H1 (cell line): ENCODE data around the gene RUNX1. TPM values are rescaled to one million over a fixed set of nuclear protein-coding genes. Genes with fewer than 3 reads are reported as not detected.

Experiments
- CTCF ChIA-PET: fragments of 300-600 bp; sonication (Branson Sonifier 250); formaldehyde crosslinking; loops from one replicate; lab custom pipeline; 2021; ENCODE audit not compliant: partially characterized antibody; lab: Charles Lee
- POLR2A ChIA-PET: fragments of 300-600 bp; sonication (Branson Sonifier 250); formaldehyde crosslinking; loops from one replicate; lab custom pipeline; 2021; ENCODE audit warnings: inconsistent platforms; ENCODE audit not compliant: partially characterized antibody; lab: Charles Lee
- DNase-seq, 2 experiments: peaks; one replicate each; pipeline versions ENCODE4 v3.0.0 to v3.0.0-alpha.2; 2010 to 2022; ENCODE audit warnings: low spot score in 2 of 2, low read depth in 1 of 2, mixed read lengths in 1 of 2
- FAIRE-seq: peaks from 2 replicates; lab custom pipeline; 2011; peaks lifted over from hg19 to GRCh38; lab: Jason Lieb, UNC
- H2AFZ ChIP-seq: 2 replicates; pipeline ENCODE4 v1.8.1; 2012; ENCODE audit warnings: low read length, inconsistent platforms
- H2AK5ac ChIP-seq: 2 replicates; pipeline ENCODE4 v1.6.1; 2013; ENCODE audit warnings: low read depth, low read length
- H2BK120ac ChIP-seq: replicated peaks from 2 replicates; pipeline ENCODE3; 2013; ENCODE audit warnings: low read depth, low read length, inconsistent platforms
- H2BK12ac ChIP-seq: 2 replicates; pipeline ENCODE4 v1.6.1; 2013; ENCODE audit warnings: low read depth, low read length
- H2BK15ac ChIP-seq: 2 replicates; pipeline ENCODE4 v1.6.1; 2013; ENCODE audit warnings: low read length
- H2BK20ac ChIP-seq: 2 replicates; pipeline ENCODE4 v1.6.1; 2013; ENCODE audit warnings: low read length
- H2BK5ac ChIP-seq: 2 replicates; pipeline ENCODE4 v1.6.1; 2013; ENCODE audit warnings: low read depth, low read length
- H3K14ac ChIP-seq: 2 replicates; pipeline ENCODE4 v1.6.1; 2013; ENCODE audit warnings: inconsistent platforms; ENCODE audit not compliant: insufficient read length
- H3K18ac ChIP-seq: 2 replicates; pipeline ENCODE4 v1.6.1; 2013; ENCODE audit warnings: low read length; ENCODE audit errors: extremely low read depth
- H3K23ac ChIP-seq: 2 replicates; pipeline ENCODE4 v1.6.1; 2013; ENCODE audit warnings: inconsistent platforms; ENCODE audit not compliant: insufficient read length
- H3K23me2 ChIP-seq: 2 replicates; pipeline ENCODE4 v1.6.1; 2013; ENCODE audit warnings: low read depth, low read length
- H3K27ac ChIP-seq: 2 replicates; pipeline ENCODE4 v1.6.1; 2011; ENCODE audit warnings: low read depth, low read length, inconsistent platforms
- H3K27me3 ChIP-seq, 4 experiments: replicated peaks in 1 of 4; 1 replicate in 1 of 4; 2 replicates in 3 of 4; pipeline versions ENCODE4 v1.6.1 to v1.8.1; 2011 to 2013; ENCODE audit warnings: low read length in 3 of 4, mild to moderate bottlenecking in 3 of 4, inconsistent platforms in 2 of 4, mixed read lengths in 2 of 4, moderate library complexity in 1 of 4; ENCODE audit not compliant: control insufficient read depth in 3 of 4, insufficient read depth in 3 of 4; ENCODE audit errors: extremely low read depth in 1 of 4
- H3K36me3 ChIP-seq, 4 experiments: 2 replicates each; pipeline versions ENCODE4 v1.6.1 to v1.8.1; 2011 to 2013; ENCODE audit warnings: mild to moderate bottlenecking in 4 of 4, low read length in 3 of 4, moderate library complexity in 2 of 4, control low read depth in 1 of 4, inconsistent platforms in 1 of 4; ENCODE audit not compliant: insufficient read depth in 4 of 4, control insufficient read depth in 2 of 4
- H3K4ac ChIP-seq: replicated peaks from 2 replicates; pipeline ENCODE3; 2013; ENCODE audit warnings: low read length, low read depth, mixed read lengths, inconsistent platforms; ENCODE audit not compliant: insufficient read length
- H3K4me1 ChIP-seq, 4 experiments: replicated peaks in 1 of 4; 1 replicate in 1 of 4; 2 replicates in 3 of 4; pipeline versions ENCODE4 v1.6.1 to v1.8.1; 2011 to 2013; ENCODE audit warnings: low read length in 3 of 4, inconsistent platforms in 2 of 4, mixed read lengths in 1 of 4; ENCODE audit not compliant: insufficient read depth in 4 of 4, control insufficient read depth in 3 of 4
- H3K4me2 ChIP-seq, 2 experiments: 2 replicates each; pipeline versions ENCODE4 v1.6.1 to v1.8.1; 2011 to 2013; ENCODE audit warnings: low read depth in 2 of 2, low read length in 2 of 2, control low read depth in 1 of 2, inconsistent platforms in 1 of 2, mild to moderate bottlenecking in 1 of 2; ENCODE audit not compliant: insufficient read depth in 1 of 2
- H3K4me3 ChIP-seq, 4 experiments: fragments of 200-600, 300-600 bp in 1 of 4; sonication (generic), shearing (Covaris generic), sonication (Bioruptor Twin) in 1 of 4; 2 replicates each; pipeline versions ENCODE4 v1.5.1 to v1.8.1; 2011 to 2016; ENCODE audit warnings: low read length in 4 of 4, low read depth in 3 of 4, control low read depth in 2 of 4, inconsistent platforms in 2 of 4, mild to moderate bottlenecking in 2 of 4, mixed read lengths in 1 of 4, moderate library complexity in 1 of 4; ENCODE audit not compliant: insufficient read depth in 2 of 4; ENCODE audit errors: extremely low read depth in 1 of 4
- H3K56ac ChIP-seq: replicated peaks from 2 replicates; pipeline ENCODE3; 2013; ENCODE audit warnings: low read depth, mild to moderate bottlenecking, mixed read lengths, low read length, inconsistent platforms; ENCODE audit not compliant: insufficient read length
- H3K79me1 ChIP-seq: 2 replicates; pipeline ENCODE4 v1.6.1; 2013; ENCODE audit warnings: low read depth, low read length, control low read depth
- H3K79me2 ChIP-seq, 2 experiments: 2 replicates each; pipeline versions ENCODE4 v1.6.1 to v1.8.1; 2012 to 2013; ENCODE audit warnings: low read length in 2 of 2, mild to moderate bottlenecking in 2 of 2, inconsistent platforms in 1 of 2; ENCODE audit not compliant: insufficient read depth in 2 of 2, control insufficient read depth in 1 of 2
- H3K9ac ChIP-seq, 4 experiments: replicated peaks in 1 of 4; 1 replicate in 1 of 4; 2 replicates in 3 of 4; pipeline versions ENCODE4 v1.6.1 to v1.8.1; 2011 to 2013; ENCODE audit warnings: low read depth in 3 of 4, low read length in 3 of 4, control low read depth in 2 of 4, mild to moderate bottlenecking in 2 of 4, moderate library complexity in 2 of 4, inconsistent platforms in 1 of 4; ENCODE audit errors: extremely low read depth in 1 of 4
- H3K9me3 ChIP-seq, 2 experiments: 2 replicates each; pipeline versions ENCODE4 v1.6.1 to v1.8.1; 2012 to 2013; ENCODE audit warnings: mild to moderate bottlenecking in 2 of 2, moderate library complexity in 2 of 2, control low read depth in 1 of 2, inconsistent platforms in 1 of 2, low read depth in 1 of 2, low read length in 1 of 2, mixed read lengths in 1 of 2; ENCODE audit not compliant: insufficient read depth in 2 of 2
- H4K20me1 ChIP-seq, 2 experiments: replicated peaks in 1 of 2; 2 replicates each; pipeline versions ENCODE3 to v1.8.1; 2011 to 2013; ENCODE audit warnings: inconsistent platforms in 2 of 2, low read length in 2 of 2, mild to moderate bottlenecking in 1 of 2; ENCODE audit not compliant: insufficient read depth in 2 of 2, control insufficient read depth in 1 of 2
- H4K5ac ChIP-seq: 2 replicates; pipeline ENCODE4 v1.6.1; 2013; ENCODE audit warnings: low read length, low read depth, mixed read lengths, inconsistent platforms; ENCODE audit not compliant: insufficient read length
- H4K8ac ChIP-seq: 2 replicates; pipeline ENCODE4 v1.8.0; 2013; ENCODE audit warnings: mild to moderate bottlenecking, moderate library complexity, low read length, inconsistent platforms; ENCODE audit not compliant: insufficient read depth; ENCODE audit errors: extremely low read depth
- H4K91ac ChIP-seq: replicated peaks from 2 replicates; pipeline ENCODE3; 2013; ENCODE audit warnings: low read length, mixed read lengths, inconsistent platforms; ENCODE audit not compliant: insufficient read length
- CTBP2 ChIP-seq: IDR thresholded peaks from 2 replicates; pipeline ENCODE4 v1.7.0; 2011; ENCODE audit warnings: borderline replicate concordance, mild to moderate bottlenecking, moderate library complexity, mixed read lengths, low read length; ENCODE audit not compliant: insufficient read depth, insufficient read length
- WGBS, 2 experiments: shearing (Covaris generic) in 1 of 2; methylation state at CpG; one replicate each; pipeline versions ENCODE4 v1.1.6 to v1.1.7; 2013 to 2015; ENCODE audit warnings: low lambda C conversion rate in 2 of 2, mixed read lengths in 2 of 2, inconsistent platforms in 1 of 2, low coverage in 1 of 2, missing lambda C conversion rate in 1 of 2; ENCODE audit not compliant: insufficient replicate concordance in 2 of 2, insufficient coverage in 1 of 2, insufficient read length in 1 of 2; ENCODE audit errors: extremely low coverage in 1 of 2, missing lambda C conversion rate in 1 of 2; 5-methylcytosine and 5-hydroxymethylcytosine counted together
- polyA plus RNA-seq, 7 experiments: library from polyadenylated mRNA; depleted of rRNA in 3 of 7; stranded (reverse) in 5 of 7; unstranded in 2 of 7; fragments of >200 nt in 5 of 7; fragments of 200-250 nt in 2 of 7; gene quantifications; 1 replicate in 5 of 7; 2 replicates in 1 of 7; 4 replicates in 1 of 7; pipeline versions ENCODE4 v1.2.1 to v1.2.3, GENCODE V29; 2011 to 2013; ENCODE audit warnings: missing spikeins in 2 of 7, mixed read lengths in 2 of 7
- total RNA-seq: library from RNA; stranded (reverse); fragmentation: NEBNext Ultra II Directional; extraction: Animal tissue kit (Norgen Biotek cat#: 25700); gene quantifications from 2 replicates; pipeline ENCODE4 v1.2.1, GENCODE V29; 2021

Gene RUNX1
- total and polyA plus RNA-seq, 2 of the 8 experiments (the other 6 are each of a cell fraction or from before 2014, with no cell fraction given) = 0.20 to 0.60 TPM

GRCh38 chr21:34987501-34988072, 61.5 kb downstream of the RUNX1 start:
- Histone ChIP-seq H3K27ac (no peak overlapping the region), H3K9ac (no peak overlapping the region)
- TF ChIP-seq CTBP2 = no peak

More at GRCh38 chr21:34987501-34988072, 61.5 kb downstream of the RUNX1 start:
- H4K5ac ChIP-seq = no peak overlapping the region
- H2BK15ac ChIP-seq = no peak overlapping the region
- H3K18ac ChIP-seq = no peak overlapping the region
- H3K27me3 ChIP-seq = no peaks in the 10 kb centered on the region; a peak in 1 of 7 replicates
- H2BK20ac ChIP-seq = no peak overlapping the region
- H3K4me2 ChIP-seq = no peak overlapping the region
- no peaks in the 10 kb centered on the region for H3K79me1 ChIP-seq
- H4K8ac ChIP-seq = no peak overlapping the region
- no peaks in the 10 kb centered on the region for H4K20me1 ChIP-seq
- H2BK5ac ChIP-seq = no peak overlapping the region
- FAIRE-seq = no peak
- DNase-seq = no peak
- no peak overlapping the region for H2AK5ac ChIP-seq
- no peak overlapping the region for H3K23ac ChIP-seq
- WGBS, 2 experiments = 71% methylated on average over 5 of the region's 5 CpGs; no CpG with 5 or more reads in 1 of the 2 experiments
- no peak overlapping the region for H3K4ac ChIP-seq
- no peaks in the 10 kb centered on the region for H3K79me2 ChIP-seq
- H3K56ac ChIP-seq = no peak overlapping the region
- no peaks in the 10 kb centered on the region for H3K9me3 ChIP-seq
- H3K36me3 ChIP-seq = no peaks in the 10 kb centered on the region
- H3K14ac ChIP-seq = no peak overlapping the region
- no peaks in the 10 kb centered on the region for H3K23me2 ChIP-seq
- POLR2A ChIA-PET = no interaction called here
- 0 out of 7 replicates have a peak, but pooled peaks cover 0 to 2% (median 0%) of the 10 kb centered on the region in 4 experiments for H3K4me1 ChIP-seq
- H4K91ac ChIP-seq = no peak overlapping the region
- no peak overlapping the region for H2BK12ac ChIP-seq
- H3K4me3 ChIP-seq = no peak overlapping the region
- CTCF ChIA-PET = interaction anchor here (0.6 to 1.8 kb wide), 6 partner anchors 11 to 185 kb away, joined by 3 to 5 read pairs (median 3); no protein-coding TSS in a partner anchor
- H2BK120ac ChIP-seq = no peak overlapping the region
- no peak overlapping the region for H2AFZ ChIP-seq
